HepG2 (cell line): ENCODE results near the gene PSMB3. TPM values are rescaled to one million over a fixed set of nuclear protein-coding genes. Genes with fewer than 3 reads are reported as not detected.

Experiments
- ELF4 ChIP-seq: sonication (generic); formaldehyde crosslinking; IDR thresholded peaks from 2 replicates; pipeline ENCODE4 v1.5.0; 2020; ENCODE audit warnings: missing genetic modification reagents, mild to moderate bottlenecking, moderate library complexity, borderline replicate concordance
- PLRG1 ChIP-seq: fragments of 450-650 bp; conservative IDR thresholded peaks from 2 replicates; pipeline ENCODE4 v1.6.1; 2016
- RARG ChIP-seq: sonication (generic); formaldehyde crosslinking; IDR thresholded peaks from 2 replicates; pipeline ENCODE4 v1.4.0; 2020; ENCODE audit warnings: low read depth, mild to moderate bottlenecking, missing genetic modification reagents
- SAP130 ChIP-seq: IDR thresholded peaks from 2 replicates; pipeline ENCODE4 v1.6.1; 2016; ENCODE audit warnings: low read depth
- SP2 ChIP-seq: sonication (generic); formaldehyde crosslinking; IDR thresholded peaks from 2 replicates; pipeline ENCODE4 v1.5.1; 2020; ENCODE audit warnings: mild to moderate bottlenecking, missing genetic modification reagents
- ZNF451 ChIP-seq: sonication (generic); formaldehyde crosslinking; IDR thresholded peaks from 2 replicates; pipeline ENCODE4 v1.5.0; 2020; ENCODE audit warnings: mild to moderate bottlenecking, missing genetic modification reagents
- ZSCAN22 ChIP-seq: sonication (generic); formaldehyde crosslinking; IDR thresholded peaks from 2 replicates; pipeline ENCODE4 v1.4.0; 2020; ENCODE audit warnings: mild to moderate bottlenecking, missing genetic modification reagents
- polyA plus RNA-seq, 8 experiments: library from polyadenylated mRNA; depleted of rRNA in 3 of 8; stranded (reverse) in 7 of 8; unstranded in 1 of 8; fragments of >200 nt; fragmentation: Illumina TruSeq in 4 of 8; extraction: Trizol in 4 of 8; gene quantifications; 2 replicates each; pipeline versions ENCODE4 v1.2.1 to v1.2.3, GENCODE V29; 2011 to 2016; ENCODE audit warnings: low read depth in 4 of 8, missing spikeins in 1 of 8, mixed read lengths in 1 of 8; ENCODE audit not compliant: insufficient read depth in 1 of 8
- total RNA-seq, 5 experiments: library from RNA; depleted of rRNA; stranded (reverse); fragments of >200 nt; fragmentation: Illumina TruSeq; extraction: Trizol; gene quantifications; 2 replicates each; pipeline ENCODE4 v1.2.3, GENCODE V29; 2016; ENCODE audit warnings: low read depth in 1 of 5
- TF ChIP-seq, protein P1 (sequence below): sonication (generic); formaldehyde crosslinking; IDR thresholded peaks from 2 replicates; pipeline ENCODE4 v1.4.0; 2020; ENCODE audit warnings: missing genetic modification reagents, borderline replicate concordance
- TF ChIP-seq, protein P2 (sequence below): sonication (generic); formaldehyde crosslinking; IDR thresholded peaks from 2 replicates; pipeline ENCODE4 v1.4.0; 2020; ENCODE audit warnings: missing genetic modification reagents, borderline replicate concordance
- TF ChIP-seq, protein P3 (sequence below): sonication (generic); IDR thresholded peaks from 2 replicates; pipeline ENCODE4 v1.6.1; 2016; ENCODE audit warnings: low read depth, borderline replicate concordance
- TF ChIP-seq, protein P4 (sequence below): sonication (generic); formaldehyde crosslinking; IDR thresholded peaks from 2 replicates; pipeline ENCODE4 v1.5.0; 2020; ENCODE audit warnings: mild to moderate bottlenecking, missing genetic modification reagents

The PSMB3 gene
- total and polyA plus RNA-seq, 2 of the 13 experiments (the other 11 are each of a cell fraction or from before 2014, with no cell fraction given), result 366 to 517 TPM

DNA sequence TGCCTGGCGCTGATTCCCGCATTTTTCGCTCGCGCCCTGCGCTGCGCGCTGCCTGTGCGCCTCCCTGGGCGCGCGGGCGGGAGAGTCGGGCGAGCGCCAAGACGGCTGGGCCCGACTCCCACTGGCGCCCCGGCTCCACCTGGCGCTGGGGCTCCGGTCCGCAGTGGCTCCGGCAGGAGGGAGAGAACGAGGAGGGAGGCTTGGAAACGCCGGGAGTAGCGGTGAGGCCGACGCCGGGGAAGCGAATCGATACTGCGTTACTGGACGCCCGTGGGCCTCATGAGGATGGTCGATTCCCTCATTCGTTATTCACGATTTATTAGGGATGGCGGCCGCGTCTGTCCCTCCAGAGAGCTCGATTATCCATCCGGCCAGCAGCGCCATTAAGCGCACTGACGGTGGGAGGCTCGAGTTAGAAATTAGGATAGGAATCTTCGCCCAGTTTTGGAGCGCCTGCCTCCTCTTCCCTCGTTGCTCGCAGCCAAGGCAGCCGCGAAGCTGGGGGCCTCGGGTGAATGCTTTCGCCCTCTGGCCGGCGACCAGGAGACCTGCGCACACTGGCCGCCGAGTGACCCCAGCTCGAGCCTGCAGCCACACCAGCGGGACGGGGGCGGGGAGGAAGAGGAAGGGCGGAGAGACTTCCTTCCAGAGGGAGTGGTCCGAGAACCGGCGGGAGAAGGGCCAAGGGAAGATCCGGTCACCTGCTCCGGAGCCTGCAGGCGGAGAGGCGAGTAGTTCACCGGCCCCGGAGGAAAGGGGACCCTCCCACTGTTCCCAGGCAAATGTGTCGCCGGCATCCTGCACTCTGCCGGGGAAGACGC lies 3.1 kb upstream of the PSMB3 start (continued):
- TF ChIP-seq, protein P1, sequence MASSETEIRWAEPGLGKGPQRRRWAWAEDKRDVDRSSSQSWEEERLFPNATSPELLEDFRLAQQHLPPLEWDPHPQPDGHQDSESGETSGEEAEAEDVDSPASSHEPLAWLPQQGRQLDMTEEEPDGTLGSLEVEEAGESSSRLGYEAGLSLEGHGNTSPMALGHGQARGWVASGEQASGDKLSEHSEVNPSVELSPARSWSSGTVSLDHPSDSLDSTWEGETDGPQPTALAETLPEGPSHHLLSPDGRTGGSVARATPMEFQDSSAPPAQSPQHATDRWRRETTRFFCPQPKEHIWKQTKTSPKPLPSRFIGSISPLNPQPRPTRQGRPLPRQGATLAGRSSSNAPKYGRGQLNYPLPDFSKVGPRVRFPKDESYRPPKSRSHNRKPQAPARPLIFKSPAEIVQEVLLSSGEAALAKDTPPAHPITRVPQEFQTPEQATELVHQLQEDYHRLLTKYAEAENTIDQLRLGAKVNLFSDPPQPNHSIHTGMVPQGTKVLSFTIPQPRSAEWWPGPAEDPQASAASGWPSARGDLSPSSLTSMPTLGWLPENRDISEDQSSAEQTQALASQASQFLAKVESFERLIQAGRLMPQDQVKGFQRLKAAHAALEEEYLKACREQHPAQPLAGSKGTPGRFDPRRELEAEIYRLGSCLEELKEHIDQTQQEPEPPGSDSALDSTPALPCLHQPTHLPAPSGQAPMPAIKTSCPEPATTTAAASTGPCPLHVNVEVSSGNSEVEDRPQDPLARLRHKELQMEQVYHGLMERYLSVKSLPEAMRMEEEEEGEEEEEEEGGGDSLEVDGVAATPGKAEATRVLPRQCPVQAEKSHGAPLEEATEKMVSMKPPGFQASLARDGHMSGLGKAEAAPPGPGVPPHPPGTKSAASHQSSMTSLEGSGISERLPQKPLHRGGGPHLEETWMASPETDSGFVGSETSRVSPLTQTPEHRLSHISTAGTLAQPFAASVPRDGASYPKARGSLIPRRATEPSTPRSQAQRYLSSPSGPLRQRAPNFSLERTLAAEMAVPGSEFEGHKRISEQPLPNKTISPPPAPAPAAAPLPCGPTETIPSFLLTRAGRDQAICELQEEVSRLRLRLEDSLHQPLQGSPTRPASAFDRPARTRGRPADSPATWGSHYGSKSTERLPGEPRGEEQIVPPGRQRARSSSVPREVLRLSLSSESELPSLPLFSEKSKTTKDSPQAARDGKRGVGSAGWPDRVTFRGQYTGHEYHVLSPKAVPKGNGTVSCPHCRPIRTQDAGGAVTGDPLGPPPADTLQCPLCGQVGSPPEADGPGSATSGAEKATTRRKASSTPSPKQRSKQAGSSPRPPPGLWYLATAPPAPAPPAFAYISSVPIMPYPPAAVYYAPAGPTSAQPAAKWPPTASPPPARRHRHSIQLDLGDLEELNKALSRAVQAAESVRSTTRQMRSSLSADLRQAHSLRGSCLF, result 0 out of 2 replicates have a peak, but pooled peaks have one; percentile 10
- TF ChIP-seq, protein P2, sequence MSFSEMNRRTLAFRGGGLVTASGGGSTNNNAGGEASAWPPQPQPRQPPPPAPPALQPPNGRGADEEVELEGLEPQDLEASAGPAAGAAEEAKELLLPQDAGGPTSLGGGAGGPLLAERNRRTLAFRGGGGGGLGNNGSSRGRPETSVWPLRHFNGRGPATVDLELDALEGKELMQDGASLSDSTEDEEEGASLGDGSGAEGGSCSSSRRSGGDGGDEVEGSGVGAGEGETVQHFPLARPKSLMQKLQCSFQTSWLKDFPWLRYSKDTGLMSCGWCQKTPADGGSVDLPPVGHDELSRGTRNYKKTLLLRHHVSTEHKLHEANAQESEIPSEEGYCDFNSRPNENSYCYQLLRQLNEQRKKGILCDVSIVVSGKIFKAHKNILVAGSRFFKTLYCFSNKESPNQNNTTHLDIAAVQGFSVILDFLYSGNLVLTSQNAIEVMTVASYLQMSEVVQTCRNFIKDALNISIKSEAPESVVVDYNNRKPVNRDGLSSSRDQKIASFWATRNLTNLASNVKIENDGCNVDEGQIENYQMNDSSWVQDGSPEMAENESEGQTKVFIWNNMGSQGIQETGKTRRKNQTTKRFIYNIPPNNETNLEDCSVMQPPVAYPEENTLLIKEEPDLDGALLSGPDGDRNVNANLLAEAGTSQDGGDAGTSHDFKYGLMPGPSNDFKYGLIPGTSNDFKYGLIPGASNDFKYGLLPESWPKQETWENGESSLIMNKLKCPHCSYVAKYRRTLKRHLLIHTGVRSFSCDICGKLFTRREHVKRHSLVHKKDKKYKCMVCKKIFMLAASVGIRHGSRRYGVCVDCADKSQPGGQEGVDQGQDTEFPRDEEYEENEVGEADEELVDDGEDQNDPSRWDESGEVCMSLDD (CRISPR knock-in tag), result no peak; the same call in 1 of the 2 replicates
- no peak for TF ChIP-seq SP2 (CRISPR knock-in tag)
- TF ChIP-seq ZSCAN22 (CRISPR knock-in tag), result 0 out of 2 replicates have a peak, but pooled peaks have one; percentile 59
- TF ChIP-seq, protein P3, sequence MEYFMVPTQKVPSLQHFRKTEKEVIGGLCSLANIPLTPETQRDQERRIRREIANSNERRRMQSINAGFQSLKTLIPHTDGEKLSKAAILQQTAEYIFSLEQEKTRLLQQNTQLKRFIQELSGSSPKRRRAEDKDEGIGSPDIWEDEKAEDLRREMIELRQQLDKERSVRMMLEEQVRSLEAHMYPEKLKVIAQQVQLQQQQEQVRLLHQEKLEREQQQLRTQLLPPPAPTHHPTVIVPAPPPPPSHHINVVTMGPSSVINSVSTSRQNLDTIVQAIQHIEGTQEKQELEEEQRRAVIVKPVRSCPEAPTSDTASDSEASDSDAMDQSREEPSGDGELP, result peak; percentile 84; the same call in 1 of the 2 replicates
- no peak; the same call in 1 of the 2 replicates for TF ChIP-seq RARG (CRISPR knock-in tag)
- peak; percentile 54; the same call in 1 of the 2 replicates for TF ChIP-seq ELF4
- TF ChIP-seq PLRG1, result no peak
- TF ChIP-seq, protein P4, sequence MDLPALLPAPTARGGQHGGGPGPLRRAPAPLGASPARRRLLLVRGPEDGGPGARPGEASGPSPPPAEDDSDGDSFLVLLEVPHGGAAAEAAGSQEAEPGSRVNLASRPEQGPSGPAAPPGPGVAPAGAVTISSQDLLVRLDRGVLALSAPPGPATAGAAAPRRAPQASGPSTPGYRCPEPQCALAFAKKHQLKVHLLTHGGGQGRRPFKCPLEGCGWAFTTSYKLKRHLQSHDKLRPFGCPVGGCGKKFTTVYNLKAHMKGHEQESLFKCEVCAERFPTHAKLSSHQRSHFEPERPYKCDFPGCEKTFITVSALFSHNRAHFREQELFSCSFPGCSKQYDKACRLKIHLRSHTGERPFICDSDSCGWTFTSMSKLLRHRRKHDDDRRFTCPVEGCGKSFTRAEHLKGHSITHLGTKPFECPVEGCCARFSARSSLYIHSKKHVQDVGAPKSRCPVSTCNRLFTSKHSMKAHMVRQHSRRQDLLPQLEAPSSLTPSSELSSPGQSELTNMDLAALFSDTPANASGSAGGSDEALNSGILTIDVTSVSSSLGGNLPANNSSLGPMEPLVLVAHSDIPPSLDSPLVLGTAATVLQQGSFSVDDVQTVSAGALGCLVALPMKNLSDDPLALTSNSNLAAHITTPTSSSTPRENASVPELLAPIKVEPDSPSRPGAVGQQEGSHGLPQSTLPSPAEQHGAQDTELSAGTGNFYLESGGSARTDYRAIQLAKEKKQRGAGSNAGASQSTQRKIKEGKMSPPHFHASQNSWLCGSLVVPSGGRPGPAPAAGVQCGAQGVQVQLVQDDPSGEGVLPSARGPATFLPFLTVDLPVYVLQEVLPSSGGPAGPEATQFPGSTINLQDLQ (CRISPR knock-in tag), result no peak; the same call in 1 of the 2 replicates
- peak; percentile 98 for TF ChIP-seq SAP130
- TF ChIP-seq ZNF451 (CRISPR knock-in tag), result peak; percentile 91; the same call in 1 of the 2 replicates
